ENCODE results near the gene BORCS8. TPM values are rescaled to one million over a fixed set of nuclear protein-coding genes. Genes with fewer than 3 reads are reported as not detected.
"Not testable (repeated sequence)": the region's sequence is repeated elsewhere in the genome, so short reads cannot be mapped to it uniquely, and the experiment has no call there.

BORCS8 gene
- total RNA-seq, 1 donor from 2014 or later, result 28.6 TPM

GRCh38 chr19:19157808-19158207 is 34.1 kb downstream of the BORCS8 start:
- DNase-seq (ENCODE audit: low spot score), result no peak

GRCh38 chr19:19155495-19156219 is 36.3 kb downstream of the BORCS8 start:
- intact Hi-C loops (cut with DNase I), result no loop called here
- no peak for DNase-seq (ENCODE audit: low spot score)
- ATAC-seq, result no peak

More at GRCh38 chr19:19157808-19158207, 34.1 kb downstream of the BORCS8 start:
- no peak for ATAC-seq
- intact Hi-C loops (cut with DNase I), result no loop called here

GRCh38 chr19:19154768-19155494 is 37.0 kb downstream of the BORCS8 start:
- ATAC-seq (no peak), DNase-seq (ENCODE audit: low spot score) (no peak)
- intact Hi-C loops (cut with DNase I), result no loop called here

- intact Hi-C loops (cut with DNase I), result no loop called here
- DNase-seq (ENCODE audit: low spot score) (no peak), ATAC-seq (no peak)
These were observed 39.1 kb downstream of the BORCS8 start for GRCh38 chr19:19152668-19153384.

GRCh38 chr19:19151418-19151817 is 40.5 kb downstream of the BORCS8 start:
- intact Hi-C loops (cut with DNase I), result no loop called here
- ATAC-seq (no peak), DNase-seq (ENCODE audit: low spot score) (no peak)

GRCh38 chr19:19149435-19149834 is 42.5 kb downstream of the BORCS8 start:
- no peak for ATAC-seq
- DNase-seq (ENCODE audit: low spot score), result no peak
- intact Hi-C loops (cut with DNase I), result loop anchor here (5.0 kb wide), 1 partner anchor 193 kb away; no protein-coding TSS in a partner anchor

- ATAC-seq; DNase-seq (ENCODE audit: low spot score): not testable (repeated sequence)
- intact Hi-C loops (cut with DNase I), result loop anchor here (5.0 kb wide), 1 partner anchor 194 kb away; no protein-coding TSS in a partner anchor
These were observed 43.4 kb downstream of the BORCS8 start for GRCh38 chr19:19148504-19148903.

GRCh38 chr19:19147344-19147743 is 44.6 kb downstream of the BORCS8 start:
- intact Hi-C loops (cut with DNase I), result loop anchor here (5.0 kb wide), 1 partner anchor 195 kb away; no protein-coding TSS in a partner anchor
- DNase-seq (ENCODE audit: low spot score), result no peak
- no peak for ATAC-seq

GRCh38 chr19:19146865-19147264 is 45.1 kb downstream of the BORCS8 start:
- DNase-seq (ENCODE audit: low spot score) (no peak), ATAC-seq (no peak)
- intact Hi-C loops (cut with DNase I), result loop anchor here (5.0 kb wide), 1 partner anchor 195 kb away; no protein-coding TSS in a partner anchor

- intact Hi-C loops (cut with DNase I), result loop anchor here (5.0 kb wide), 1 partner anchor 196 kb away; no protein-coding TSS in a partner anchor
- DNase-seq (ENCODE audit: low spot score) (peak; percentile 91), ATAC-seq (peak; percentile 76)
These were observed 46.0 kb downstream of the BORCS8 start for GRCh38 chr19:19145684-19146608.

GRCh38 chr19:19145281-19145680 is 46.7 kb downstream of the BORCS8 start:
- no peak for ATAC-seq
- DNase-seq (ENCODE audit: low spot score), result no peak
- intact Hi-C loops (cut with DNase I), result loop anchor here (5.0 kb wide), 1 partner anchor 197 kb away; no protein-coding TSS in a partner anchor

- ATAC-seq (no peak), DNase-seq (ENCODE audit: low spot score) (no peak)
- intact Hi-C loops (cut with DNase I), result no loop called here
These were observed 49.6 kb downstream of the BORCS8 start for GRCh38 chr19:19142347-19142746.

GRCh38 chr19:19140476-19140875 is 51.5 kb downstream of the BORCS8 start:
- DNase-seq (ENCODE audit: low spot score) (no peak), ATAC-seq (no peak)
- intact Hi-C loops (cut with DNase I), result no loop called here

- intact Hi-C loops (cut with DNase I), result no loop called here
- no peak for ATAC-seq
- no peak for DNase-seq (ENCODE audit: low spot score)
These were observed 52.1 kb downstream of the BORCS8 start for GRCh38 chr19:19139876-19140229.

- peak; percentile 98 for DNase-seq (ENCODE audit: low spot score)
- ATAC-seq, result peak; percentile 99
- intact Hi-C loops (cut with DNase I), result no loop called here
These were observed 53.6 kb downstream of the BORCS8 start, which contains the start of gene TMEM161A for GRCh38 chr19:19138109-19138981. Gene TMEM161A (minus strand): TSS chr19:19138478. CDS start chr19:19138428, 50 bp downstream.

GRCh38 chr19:19137556-19138108 is 54.3 kb downstream of the BORCS8 start:
- no peak for DNase-seq (ENCODE audit: low spot score)
- ATAC-seq, result peak; percentile 37
- intact Hi-C loops (cut with DNase I), result no loop called here

- intact Hi-C loops (cut with DNase I); DNase-seq (ENCODE audit: low spot score); ATAC-seq: not testable (repeated sequence)
These were observed 56.2 kb downstream of the BORCS8 start for GRCh38 chr19:19135713-19136112.

Measured in sciatic nerve (tissue), 2 donors.